SK-N-SH treated with all-trans-retinoic acid at 6 μM for 48 hours (cell line): ENCODE data around the gene C16orf96.

ENCODE experiments used
- ATAC-seq: fragments of 200-7000 bp; cut with Tn5 transposase; 3 replicates; pipeline ENCODE4 v1.9.1; 2020; ENCODE audit warnings: mild to moderate bottlenecking, moderate library complexity
- ARNTL ChIP-seq: fragments of 450-650 bp; formaldehyde crosslinking; IDR thresholded peaks from 2 replicates; pipeline ENCODE4 v1.5.0; 2020; ENCODE audit warnings: low read depth, mild to moderate bottlenecking, moderate library complexity, borderline replicate concordance
- BACH2 ChIP-seq: fragments of 250-450 bp; sonication (Bioruptor Pico); IDR thresholded peaks from 2 replicates; pipeline ENCODE4 v1.9.0; 2021; ENCODE audit warnings: mild to moderate bottlenecking, borderline replicate concordance
- CREB5 ChIP-seq: fragments of 250-450 bp; sonication (Bioruptor Pico); IDR thresholded peaks from 2 replicates; pipeline ENCODE4 v1.5.1; 2020; ENCODE audit warnings: low read depth, mild to moderate bottlenecking, moderate library complexity
- CSDC2 ChIP-seq: fragments of 250-450 bp; sonication (Bioruptor Pico); IDR thresholded peaks from 2 replicates; pipeline ENCODE4 v1.5.0; 2020; ENCODE audit warnings: mild to moderate bottlenecking, moderate library complexity
- CSRNP3 ChIP-seq: fragments of 250-450 bp; sonication (Bioruptor Pico); IDR thresholded peaks from 2 replicates; pipeline ENCODE4 v1.5.1; 2021; ENCODE audit warnings: mild to moderate bottlenecking, moderate library complexity
- ESRRG ChIP-seq: fragments of 250-450 bp; sonication (Bioruptor Pico); IDR thresholded peaks from 2 replicates; pipeline ENCODE4 v1.6.1; 2021; ENCODE audit warnings: mild to moderate bottlenecking
- GLIS3 ChIP-seq: fragments of 250-450 bp; sonication (Bioruptor Pico); IDR thresholded peaks from 2 replicates; pipeline ENCODE4 v1.5.0; 2020; ENCODE audit warnings: mild to moderate bottlenecking, moderate library complexity
- OSR1 ChIP-seq: fragments of 250-450 bp; sonication (Bioruptor Pico); IDR thresholded peaks from 2 replicates; pipeline ENCODE4 v1.8.0; 2022; ENCODE audit warnings: moderate library complexity, mild to moderate bottlenecking, inconsistent platforms
- PATZ1 ChIP-seq: fragments of 250-450 bp; sonication (Bioruptor Pico); IDR thresholded peaks from 2 replicates; pipeline ENCODE4 v1.8.0; 2020; ENCODE audit warnings: mild to moderate bottlenecking, moderate library complexity, borderline replicate concordance
- POU6F1 ChIP-seq: fragments of 250-450 bp; sonication (Bioruptor Pico); IDR thresholded peaks from 2 replicates; pipeline ENCODE4 v1.8.0; 2021; ENCODE audit warnings: low read depth, mild to moderate bottlenecking, moderate library complexity, borderline replicate concordance
- PPARA ChIP-seq: fragments of 250-450 bp; sonication (Bioruptor Pico); IDR thresholded peaks from 2 replicates; pipeline ENCODE4 v1.5.0; 2020; ENCODE audit warnings: mild to moderate bottlenecking, borderline replicate concordance
- RARB ChIP-seq: fragments of 250-450 bp; sonication (Bioruptor Pico); IDR thresholded peaks from 2 replicates; pipeline ENCODE4 v1.8.0; 2021; ENCODE audit warnings: mild to moderate bottlenecking, moderate library complexity
- TCF4 ChIP-seq: fragments of 250-450 bp; sonication (Bioruptor Pico); IDR thresholded peaks from 2 replicates; pipeline ENCODE4 v1.8.0; 2021; ENCODE audit warnings: mild to moderate bottlenecking, moderate library complexity, borderline replicate concordance
- TSHZ2 ChIP-seq: fragments of 250-450 bp; sonication (Bioruptor Pico); IDR thresholded peaks from 2 replicates; pipeline ENCODE4 v1.5.0; 2020; ENCODE audit warnings: mild to moderate bottlenecking, moderate library complexity
- ZC3H10 ChIP-seq: fragments of 250-450 bp; sonication (Bioruptor Pico); IDR thresholded peaks from 2 replicates; pipeline ENCODE4 v1.5.1; 2021; ENCODE audit warnings: mild to moderate bottlenecking, moderate library complexity
- ZFP3 ChIP-seq: fragments of 250-450 bp; sonication (Bioruptor Pico); IDR thresholded peaks from 2 replicates; pipeline ENCODE4 v1.5.0; 2020; ENCODE audit warnings: mild to moderate bottlenecking, moderate library complexity
- ZFP30 ChIP-seq: fragments of 450-650 bp; formaldehyde crosslinking; IDR thresholded peaks from 2 replicates; pipeline ENCODE4 v1.5.0; 2022; ENCODE audit warnings: mild to moderate bottlenecking, moderate library complexity
- ZNF565 ChIP-seq: fragments of 450-650 bp; formaldehyde crosslinking; conservative IDR thresholded peaks from 2 replicates; pipeline ENCODE4 v1.5.0; 2020; ENCODE audit warnings: low read depth, mild to moderate bottlenecking, moderate library complexity
- ZNF70 ChIP-seq: fragments of 450-650 bp; formaldehyde crosslinking; IDR thresholded peaks from 2 replicates; pipeline ENCODE4 v1.5.0; 2020; ENCODE audit warnings: mild to moderate bottlenecking, moderate library complexity
- ZNF8 ChIP-seq: fragments of 450-650 bp; formaldehyde crosslinking; IDR thresholded peaks from 2 replicates; pipeline ENCODE4 v1.5.0; 2020; ENCODE audit warnings: mild to moderate bottlenecking, moderate library complexity

C16orf96 gene

GRCh38 chr16:4607841-4608703 is 51.9 kb downstream of the C16orf96 start (continued):
- TF ChIP-seq PATZ1 (CRISPR knock-in tag), result no peak
- TF ChIP-seq ZC3H10 (CRISPR knock-in tag), result no peak
- no peak for TF ChIP-seq CREB5
- no peak for TF ChIP-seq OSR1 (CRISPR knock-in tag)
- TF ChIP-seq ZFP30 (CRISPR knock-in tag), result no peak
- TF ChIP-seq POU6F1 (CRISPR knock-in tag), result no peak
- no peak for TF ChIP-seq ZNF70 (CRISPR knock-in tag)
- no peak for TF ChIP-seq PPARA (CRISPR knock-in tag)

- no peak for TF ChIP-seq RARB (CRISPR knock-in tag)
- no peak for TF ChIP-seq ZFP3 (CRISPR knock-in tag)
- TF ChIP-seq CSDC2 (CRISPR knock-in tag), result no peak
- TF ChIP-seq BACH2, result no peak
- no peak for TF ChIP-seq ESRRG (CRISPR knock-in tag)
- TF ChIP-seq ARNTL (CRISPR knock-in tag), result no peak
- no peak for TF ChIP-seq CSRNP3
- TF ChIP-seq ZNF8, result no peak
- no peak for TF ChIP-seq ZNF70 (CRISPR knock-in tag)
- TF ChIP-seq GLIS3 (CRISPR knock-in tag), result no peak
- TF ChIP-seq TCF4 (CRISPR knock-in tag), result no peak
Measured at GRCh38 chr16:4608704-4608980, 52.5 kb downstream of the C16orf96 start.

GRCh38 chr16:4609200-4610010 is 53.3 kb downstream of the C16orf96 start:
- no peak for ATAC-seq
- TF ChIP-seq OSR1 (CRISPR knock-in tag) (no peak), ZNF565 (CRISPR knock-in tag) (no peak), ESRRG (CRISPR knock-in tag) (no peak), ZFP30 (CRISPR knock-in tag) (no peak), TSHZ2 (CRISPR knock-in tag) (no peak), CSRNP3 (no peak), PPARA (CRISPR knock-in tag) (no peak)
- TF ChIP-seq, all 23 proteins: peak for 0

More at GRCh38 chr16:4608704-4608980, 52.5 kb downstream of the C16orf96 start:
- ATAC-seq, result no peak
